ENCODE measurements around the gene ARMC2.
"Not testable (repeated sequence)": the region's sequence is repeated elsewhere in the genome, so short reads cannot be mapped to it uniquely, and the experiment has no call there.

The ARMC2 gene

GRCh38 chr6:108878942-108879341 is 30.7 kb downstream of the ARMC2 start:
- Histone ChIP-seq H3K4me1 (ENCODE audit: control insufficient read depth, insufficient read depth, low read length) (no peaks in the 10 kb centered on the region), H3K36me3 (ENCODE audit: control insufficient read depth, insufficient read depth, low read length) (no peaks in the 10 kb centered on the region), H3K27me3 (ENCODE audit: control insufficient read depth, insufficient read depth, low read length, poor library complexity, severe bottlenecking) (no peaks in the 10 kb centered on the region), H3K4me3 (ENCODE audit: insufficient read depth, low read depth, low read length) (no peak overlapping the region), H3K27ac (ENCODE audit: insufficient read depth, low read depth, low read length, poor library complexity, severe bottlenecking) (no peak overlapping the region), H3K9me3 (ENCODE audit: control insufficient read depth, low read length) (no peaks in the 10 kb centered on the region)
- WGBS, 2 experiments, result 92 to 94% methylated on average over 2 of the region's 2 CpGs

GRCh38 chr6:108883172-108883571 is 35.0 kb downstream of the ARMC2 start:
- WGBS, 2 experiments, result 88 to 100% methylated on average over 1 of the region's 1 CpG
- Histone ChIP-seq H3K36me3 (ENCODE audit: control insufficient read depth, insufficient read depth, low read length) (no peaks in the 10 kb centered on the region), H3K4me1 (ENCODE audit: control insufficient read depth, insufficient read depth, low read length) (no peaks in the 10 kb centered on the region)

GRCh38 chr6:108884211-108885059 is 36.2 kb downstream of the ARMC2 start:
- Histone ChIP-seq H3K4me1 (ENCODE audit: control insufficient read depth, insufficient read depth, low read length) (no peaks in the 10 kb centered on the region), H3K9me3 (ENCODE audit: control insufficient read depth, low read length) (no peaks in the 10 kb centered on the region), H3K27me3 (ENCODE audit: control insufficient read depth, insufficient read depth, low read length, poor library complexity, severe bottlenecking) (no peaks in the 10 kb centered on the region), H3K4me3 (ENCODE audit: insufficient read depth, low read depth, low read length) (no peak overlapping the region), H3K27ac (ENCODE audit: insufficient read depth, low read depth, low read length, poor library complexity, severe bottlenecking) (no peak overlapping the region), H3K36me3 (ENCODE audit: control insufficient read depth, insufficient read depth, low read length) (no peaks in the 10 kb centered on the region)
- WGBS, 2 experiments, result 83 to 87% methylated on average over 9 of the region's 9 CpGs

More at GRCh38 chr6:108883172-108883571, 35.0 kb downstream of the ARMC2 start:
- no peak overlapping the region for H3K4me3 ChIP-seq (ENCODE audit: insufficient read depth, low read depth, low read length)
- no peak overlapping the region for H3K27ac ChIP-seq (ENCODE audit: insufficient read depth, low read depth, low read length, poor library complexity, severe bottlenecking)
- no peaks in the 10 kb centered on the region for H3K27me3 ChIP-seq (ENCODE audit: control insufficient read depth, insufficient read depth, low read length, poor library complexity, severe bottlenecking)
- no peaks in the 10 kb centered on the region for H3K9me3 ChIP-seq (ENCODE audit: control insufficient read depth, low read length)

GRCh38 chr6:108888052-108888451 is 39.8 kb downstream of the ARMC2 start:
- Histone ChIP-seq H3K36me3 (ENCODE audit: control insufficient read depth, insufficient read depth, low read length) (no peaks in the 10 kb centered on the region), H3K4me3 (ENCODE audit: insufficient read depth, low read depth, low read length) (no peak overlapping the region), H3K4me1 (ENCODE audit: control insufficient read depth, insufficient read depth, low read length) (no peaks in the 10 kb centered on the region), H3K27ac (ENCODE audit: insufficient read depth, low read depth, low read length, poor library complexity, severe bottlenecking) (no peak overlapping the region), H3K27me3 (ENCODE audit: control insufficient read depth, insufficient read depth, low read length, poor library complexity, severe bottlenecking) (no peaks in the 10 kb centered on the region), H3K9me3 (ENCODE audit: control insufficient read depth, low read length) (no peaks in the 10 kb centered on the region)
- WGBS, 2 experiments, result 96 to 98% methylated on average over 6 of the region's 6 CpGs

- Histone ChIP-seq H3K9me3 (ENCODE audit: control insufficient read depth, low read length) (no peaks in the 10 kb centered on the region), H3K4me3 (ENCODE audit: insufficient read depth, low read depth, low read length) (no peak overlapping the region), H3K36me3 (ENCODE audit: control insufficient read depth, insufficient read depth, low read length) (no peaks in the 10 kb centered on the region), H3K27me3 (ENCODE audit: control insufficient read depth, insufficient read depth, low read length, poor library complexity, severe bottlenecking) (no peaks in the 10 kb centered on the region), H3K4me1 (ENCODE audit: control insufficient read depth, insufficient read depth, low read length) (no peaks in the 10 kb centered on the region), H3K27ac (ENCODE audit: insufficient read depth, low read depth, low read length, poor library complexity, severe bottlenecking) (no peak overlapping the region)
- 92% methylated on average over 2 of the region's 2 CpGs for WGBS, 2 experiments
These were observed 40.5 kb downstream of the ARMC2 start for GRCh38 chr6:108888745-108889144.

GRCh38 chr6:108890898-108891297 is 42.7 kb downstream of the ARMC2 start:
- not testable (repeated sequence) for H3K36me3 ChIP-seq (ENCODE audit: control insufficient read depth, insufficient read depth, low read length); H3K27me3 ChIP-seq (ENCODE audit: control insufficient read depth, insufficient read depth, low read length, poor library complexity, severe bottlenecking); H3K4me3 ChIP-seq (ENCODE audit: insufficient read depth, low read depth, low read length); H3K4me1 ChIP-seq (ENCODE audit: control insufficient read depth, insufficient read depth, low read length); H3K9me3 ChIP-seq (ENCODE audit: control insufficient read depth, low read length); H3K27ac ChIP-seq (ENCODE audit: insufficient read depth, low read depth, low read length, poor library complexity, severe bottlenecking)
- 95 to 100% methylated on average over 4 of the region's 5 CpGs for WGBS, 2 experiments

GRCh38 chr6:108895571-108895970 is 47.3 kb downstream of the ARMC2 start:
- no peak overlapping the region for H3K27ac ChIP-seq (ENCODE audit: insufficient read depth, low read depth, low read length, poor library complexity, severe bottlenecking)
- H3K36me3 ChIP-seq (ENCODE audit: control insufficient read depth, insufficient read depth, low read length), result no peaks in the 10 kb centered on the region
- H3K4me1 ChIP-seq (ENCODE audit: control insufficient read depth, insufficient read depth, low read length), result no peaks in the 10 kb centered on the region
- no peaks in the 10 kb centered on the region for H3K27me3 ChIP-seq (ENCODE audit: control insufficient read depth, insufficient read depth, low read length, poor library complexity, severe bottlenecking)
- WGBS, 2 experiments, result 95 to 98% methylated on average over 1 of the region's 1 CpG
- H3K9me3 ChIP-seq (ENCODE audit: control insufficient read depth, low read length), result no peaks in the 10 kb centered on the region
- H3K4me3 ChIP-seq (ENCODE audit: insufficient read depth, low read depth, low read length), result no peak overlapping the region

GRCh38 chr6:108896111-108896661 is 48.0 kb downstream of the ARMC2 start:
- 82 to 90% methylated on average over 3 of the region's 3 CpGs for WGBS, 2 experiments
- no peaks in the 10 kb centered on the region for H3K36me3 ChIP-seq (ENCODE audit: control insufficient read depth, insufficient read depth, low read length)
- no peak overlapping the region for H3K4me3 ChIP-seq (ENCODE audit: insufficient read depth, low read depth, low read length)
- no peaks in the 10 kb centered on the region for H3K9me3 ChIP-seq (ENCODE audit: control insufficient read depth, low read length)
- H3K27me3 ChIP-seq (ENCODE audit: control insufficient read depth, insufficient read depth, low read length, poor library complexity, severe bottlenecking), result no peaks in the 10 kb centered on the region
- H3K27ac ChIP-seq (ENCODE audit: insufficient read depth, low read depth, low read length, poor library complexity, severe bottlenecking), result no peak overlapping the region
- H3K4me1 ChIP-seq (ENCODE audit: control insufficient read depth, insufficient read depth, low read length), result no peaks in the 10 kb centered on the region

GRCh38 chr6:108897371-108897770 is 49.1 kb downstream of the ARMC2 start:
- no peaks in the 10 kb centered on the region for H3K27me3 ChIP-seq (ENCODE audit: control insufficient read depth, insufficient read depth, low read length, poor library complexity, severe bottlenecking)
- no peak overlapping the region for H3K4me3 ChIP-seq (ENCODE audit: insufficient read depth, low read depth, low read length)
- H3K36me3 ChIP-seq (ENCODE audit: control insufficient read depth, insufficient read depth, low read length), result no peaks in the 10 kb centered on the region
- no peak overlapping the region for H3K27ac ChIP-seq (ENCODE audit: insufficient read depth, low read depth, low read length, poor library complexity, severe bottlenecking)
- peaks cover 7% of the 10 kb centered on the region for H3K4me1 ChIP-seq (ENCODE audit: control insufficient read depth, insufficient read depth, low read length)
- WGBS, 2 experiments, result 80 to 93% methylated on average over 1 of the region's 1 CpG
- no peaks in the 10 kb centered on the region for H3K9me3 ChIP-seq (ENCODE audit: control insufficient read depth, low read length)

GRCh38 chr6:108902382-108902792 is 54.2 kb downstream of the ARMC2 start:
- Histone ChIP-seq H3K36me3 (ENCODE audit: control insufficient read depth, insufficient read depth, low read length) (no peaks in the 10 kb centered on the region), H3K27me3 (ENCODE audit: control insufficient read depth, insufficient read depth, low read length, poor library complexity, severe bottlenecking) (no peaks in the 10 kb centered on the region), H3K27ac (ENCODE audit: insufficient read depth, low read depth, low read length, poor library complexity, severe bottlenecking) (no peak overlapping the region), H3K4me1 (ENCODE audit: control insufficient read depth, insufficient read depth, low read length) (peaks cover 8% of the 10 kb centered on the region), H3K9me3 (ENCODE audit: control insufficient read depth, low read length) (no peaks in the 10 kb centered on the region), H3K4me3 (ENCODE audit: insufficient read depth, low read depth, low read length) (no peak overlapping the region)
